ENCODE data around the gene GPR63.

GPR63 gene

GRCh38 chr6:96849615-96850014 lies 12.3 kb upstream of the GPR63 start:
- peaks cover 10% of the 10 kb centered on the region for H3K9me3 Mint-ChIP-seq
- H3K27ac Mint-ChIP-seq, result no peak overlapping the region
- H3K4me1 Mint-ChIP-seq (ENCODE audit: low read depth), result no peaks in the 10 kb centered on the region
- H3K36me3 Mint-ChIP-seq (ENCODE audit: low read depth), result no peaks in the 10 kb centered on the region
- H3K27me3 Mint-ChIP-seq (ENCODE audit: low read depth), result peaks cover 27% of the 10 kb centered on the region
- H3K4me3 Mint-ChIP-seq, result no peak overlapping the region

GRCh38 chr6:96844530-96844929 lies 7.3 kb upstream of the GPR63 start:
- no peaks in the 10 kb centered on the region for H3K36me3 Mint-ChIP-seq (ENCODE audit: low read depth)
- no peaks in the 10 kb centered on the region for H3K4me1 Mint-ChIP-seq (ENCODE audit: low read depth)
- peaks cover 10% of the 10 kb centered on the region for H3K9me3 Mint-ChIP-seq
- H3K4me3 Mint-ChIP-seq, result no peak overlapping the region
- H3K27ac Mint-ChIP-seq, result no peak overlapping the region
- peaks cover 44% of the 10 kb centered on the region for H3K27me3 Mint-ChIP-seq (ENCODE audit: low read depth)

GRCh38 chr6:96841345-96841744 lies 4.1 kb upstream of the GPR63 start:
- peaks cover 2% of the 10 kb centered on the region for H3K9me3 Mint-ChIP-seq
- H3K27ac Mint-ChIP-seq, result no peak overlapping the region
- no peaks in the 10 kb centered on the region for H3K36me3 Mint-ChIP-seq (ENCODE audit: low read depth)
- peaks cover 4% of the 10 kb centered on the region for H3K4me1 Mint-ChIP-seq (ENCODE audit: low read depth)
- no peak overlapping the region for H3K4me3 Mint-ChIP-seq
- peaks cover 50% of the 10 kb centered on the region for H3K27me3 Mint-ChIP-seq (ENCODE audit: low read depth)

GRCh38 chr6:96836631-96837080 lies 621 bp downstream of the GPR63 start:
- H3K27ac Mint-ChIP-seq, result no peak overlapping the region
- H3K36me3 Mint-ChIP-seq (ENCODE audit: low read depth), result peaks cover 2% of the 10 kb centered on the region
- no peaks in the 10 kb centered on the region for H3K9me3 Mint-ChIP-seq
- peak overlapping the region; percentile 88 for H3K4me3 Mint-ChIP-seq
- H3K27me3 Mint-ChIP-seq (ENCODE audit: low read depth), result peaks cover 45% of the 10 kb centered on the region
- H3K4me1 Mint-ChIP-seq (ENCODE audit: low read depth), result peaks cover 10% of the 10 kb centered on the region

- H3K27me3 Mint-ChIP-seq (ENCODE audit: low read depth), result peaks cover 31% of the 10 kb centered on the region
- H3K4me3 Mint-ChIP-seq, result no peak overlapping the region
- H3K36me3 Mint-ChIP-seq (ENCODE audit: low read depth), result peaks cover 2% of the 10 kb centered on the region
- H3K27ac Mint-ChIP-seq, result no peak overlapping the region
- H3K9me3 Mint-ChIP-seq, result no peaks in the 10 kb centered on the region
- H3K4me1 Mint-ChIP-seq (ENCODE audit: low read depth), result peaks cover 12% of the 10 kb centered on the region
Observed at GRCh38 chr6:96834070-96834469, 3.2 kb downstream of the GPR63 start.

- Mint-ChIP-seq H3K36me3 (ENCODE audit: low read depth) (peaks cover 2% of the 10 kb centered on the region), H3K4me1 (ENCODE audit: low read depth) (peaks cover 8% of the 10 kb centered on the region), H3K27me3 (ENCODE audit: low read depth) (peaks cover 18% of the 10 kb centered on the region)
Observed at GRCh38 chr6:96832780-96833179, 4.5 kb downstream of the GPR63 start.

GRCh38 chr6:96826865-96827264 lies 10.4 kb downstream of the GPR63 start:
- no peaks in the 10 kb centered on the region for H3K9me3 Mint-ChIP-seq
- no peak overlapping the region for H3K27ac Mint-ChIP-seq
- H3K4me1 Mint-ChIP-seq (ENCODE audit: low read depth), result peaks cover 3% of the 10 kb centered on the region
- H3K36me3 Mint-ChIP-seq (ENCODE audit: low read depth), result peaks cover 3% of the 10 kb centered on the region
- H3K4me3 Mint-ChIP-seq, result no peak overlapping the region
- no peaks in the 10 kb centered on the region for H3K27me3 Mint-ChIP-seq (ENCODE audit: low read depth)

More at GRCh38 chr6:96832780-96833179, 4.5 kb downstream of the GPR63 start:
- H3K4me3 Mint-ChIP-seq, result no peak overlapping the region
- no peak overlapping the region for H3K27ac Mint-ChIP-seq
- H3K9me3 Mint-ChIP-seq, result no peaks in the 10 kb centered on the region

GRCh38 chr6:96823743-96824142 lies 13.5 kb downstream of the GPR63 start:
- Mint-ChIP-seq H3K4me1 (ENCODE audit: low read depth) (peaks cover 2% of the 10 kb centered on the region), H3K4me3 (no peak overlapping the region), H3K9me3 (no peaks in the 10 kb centered on the region), H3K27ac (no peak overlapping the region), H3K27me3 (ENCODE audit: low read depth) (no peaks in the 10 kb centered on the region), H3K36me3 (ENCODE audit: low read depth) (peaks cover 3% of the 10 kb centered on the region)

GRCh38 chr6:96821034-96821433 lies 16.2 kb downstream of the GPR63 start:
- H3K9me3 Mint-ChIP-seq, result no peaks in the 10 kb centered on the region
- H3K4me3 Mint-ChIP-seq, result no peak overlapping the region
- H3K36me3 Mint-ChIP-seq (ENCODE audit: low read depth), result no peaks in the 10 kb centered on the region
- H3K27me3 Mint-ChIP-seq (ENCODE audit: low read depth), result no peaks in the 10 kb centered on the region
- no peak overlapping the region for H3K27ac Mint-ChIP-seq
- H3K4me1 Mint-ChIP-seq (ENCODE audit: low read depth), result no peaks in the 10 kb centered on the region

GRCh38 chr6:96816301-96816817 lies 20.9 kb downstream of the GPR63 start:
- Mint-ChIP-seq H3K4me3 (no peak overlapping the region), H3K4me1 (ENCODE audit: low read depth) (no peaks in the 10 kb centered on the region), H3K27me3 (ENCODE audit: low read depth) (no peaks in the 10 kb centered on the region), H3K36me3 (ENCODE audit: low read depth) (no peaks in the 10 kb centered on the region), H3K9me3 (no peaks in the 10 kb centered on the region), H3K27ac (no peak overlapping the region)

- no peak overlapping the region for H3K4me3 Mint-ChIP-seq
- H3K36me3 Mint-ChIP-seq (ENCODE audit: low read depth), result no peaks in the 10 kb centered on the region
- no peaks in the 10 kb centered on the region for H3K4me1 Mint-ChIP-seq (ENCODE audit: low read depth)
- no peaks in the 10 kb centered on the region for H3K27me3 Mint-ChIP-seq (ENCODE audit: low read depth)
- no peaks in the 10 kb centered on the region for H3K9me3 Mint-ChIP-seq
- H3K27ac Mint-ChIP-seq, result no peak overlapping the region
Observed at GRCh38 chr6:96814625-96815024, 22.7 kb downstream of the GPR63 start.

GRCh38 chr6:96812077-96812703 lies 25.1 kb downstream of the GPR63 start:
- Mint-ChIP-seq H3K4me1 (ENCODE audit: low read depth) (peaks cover 2% of the 10 kb centered on the region), H3K4me3 (no peak overlapping the region), H3K9me3 (no peaks in the 10 kb centered on the region), H3K36me3 (ENCODE audit: low read depth) (no peaks in the 10 kb centered on the region), H3K27ac (no peak overlapping the region), H3K27me3 (ENCODE audit: low read depth) (no peaks in the 10 kb centered on the region)

GRCh38 chr6:96811670-96812069 lies 25.6 kb downstream of the GPR63 start:
- H3K4me3 Mint-ChIP-seq, result no peak overlapping the region
- no peak overlapping the region for H3K27ac Mint-ChIP-seq
- H3K27me3 Mint-ChIP-seq (ENCODE audit: low read depth), result no peaks in the 10 kb centered on the region
- H3K36me3 Mint-ChIP-seq (ENCODE audit: low read depth), result no peaks in the 10 kb centered on the region
- H3K9me3 Mint-ChIP-seq, result no peaks in the 10 kb centered on the region
- H3K4me1 Mint-ChIP-seq (ENCODE audit: low read depth), result peaks cover 2% of the 10 kb centered on the region

GRCh38 chr6:96811136-96811535 lies 26.1 kb downstream of the GPR63 start:
- Mint-ChIP-seq H3K36me3 (ENCODE audit: low read depth) (no peaks in the 10 kb centered on the region), H3K9me3 (no peaks in the 10 kb centered on the region), H3K27me3 (ENCODE audit: low read depth) (no peaks in the 10 kb centered on the region)

GRCh38 chr6:96809119-96809518 lies 28.2 kb downstream of the GPR63 start:
- peaks cover 2% of the 10 kb centered on the region for H3K4me1 Mint-ChIP-seq (ENCODE audit: low read depth)
- no peak overlapping the region for H3K4me3 Mint-ChIP-seq
- H3K9me3 Mint-ChIP-seq, result no peaks in the 10 kb centered on the region
- H3K27me3 Mint-ChIP-seq (ENCODE audit: low read depth), result no peaks in the 10 kb centered on the region
- H3K27ac Mint-ChIP-seq, result no peak overlapping the region
- H3K36me3 Mint-ChIP-seq (ENCODE audit: low read depth), result no peaks in the 10 kb centered on the region

More at GRCh38 chr6:96811136-96811535, 26.1 kb downstream of the GPR63 start:
- H3K4me1 Mint-ChIP-seq (ENCODE audit: low read depth), result peaks cover 2% of the 10 kb centered on the region
- no peak overlapping the region for H3K27ac Mint-ChIP-seq
- H3K4me3 Mint-ChIP-seq, result no peak overlapping the region
